Transverse colon (tissue), 4 donors: ENCODE results near the gene HPX.

ENCODE experiments used
- CTCF ChIP-seq, 5 experiments: fragments of 200-600 bp in 3 of 5; fragments of 450-650 bp in 2 of 5; sonication (generic) in 3 of 5; IDR thresholded peaks; 1 replicate in 2 of 5; 2 replicates in 3 of 5; pipeline ENCODE4 v1.5.1; 2016 to 2017; ENCODE audit warnings: antibody characterized with exemption in 5 of 5, inconsistent platforms in 3 of 5, mild to moderate bottlenecking in 2 of 5, moderate library complexity in 1 of 5
- EP300 ChIP-seq: sonication (generic); formaldehyde crosslinking; IDR thresholded peaks from one replicate; pipeline ENCODE4 v1.6.1; 2017; ENCODE audit warnings: antibody characterized with exemption, low read depth
- POLR2A ChIP-seq: fragments of 450-650 bp; IDR thresholded peaks from one replicate; pipeline ENCODE4 v1.6.1; 2016; ENCODE audit warnings: antibody characterized with exemption, mild to moderate bottlenecking, moderate library complexity
- POLR2AphosphoS5 ChIP-seq, 3 donors: sonication (generic); formaldehyde crosslinking; IDR thresholded peaks; one replicate each; pipeline ENCODE4 v1.6.1; 2016; ENCODE audit warnings: antibody characterized with exemption in 3 of 3

- TF ChIP-seq CTCF (IDR thresholded peaks at IDR 0.05): no peak
- no peak for TF ChIP-seq POLR2A
- TF ChIP-seq POLR2AphosphoS5 (IDR thresholded peaks at IDR 0.05): no peak
- TF ChIP-seq EP300: no peak
These were observed 43.2 kb downstream of the HPX start for GRCh38 chr11:6397636-6398035.
